Activated CD8-positive, alpha-beta memory T cell treated with anti-CD3 and anti-CD28 coated beads, Interleukin-2, amount 10 ng/mL, durations not matched to agents 7 days and 5 days (primary cell): ENCODE data around the gene PFN3. TPM values are rescaled to one million over a fixed set of nuclear protein-coding genes. Genes with fewer than 3 reads are reported as not detected.
"Not testable (repeated sequence)": the region's sequence is repeated elsewhere in the genome, so short reads cannot be mapped to it uniquely, and the experiment has no call there.

Source experiments
- ATAC-seq: fragments of 150-1000 bp; cut with Tn5 transposase; one replicate; pipeline ENCODE4 v1.10.0; 2021; ENCODE audit warnings: moderate library complexity
- CTCF ChIA-PET: fragments of 350-600 bp; sonication (Branson Sonifier 250); formaldehyde crosslinking; loops from one replicate; lab custom pipeline; 2021; ENCODE audit warnings: antibody characterized with exemption; lab: Charles Lee
- DNase-seq: peaks from one replicate; pipeline ENCODE4 v3.0.0-alpha.2; 2020
- H3K27ac Mint-ChIP-seq: one replicate; pipeline ENCODE4 v1.8.0; 2021; ENCODE audit warnings: mild to moderate bottlenecking, mixed read lengths
- H3K27me3 Mint-ChIP-seq: one replicate; pipeline ENCODE4 v1.8.0; 2021; ENCODE audit warnings: mixed read lengths
- H3K36me3 Mint-ChIP-seq: one replicate; pipeline ENCODE4 v1.8.0; 2021; ENCODE audit warnings: mild to moderate bottlenecking, mixed read lengths
- H3K4me1 Mint-ChIP-seq: one replicate; pipeline ENCODE4 v1.8.0; 2021; ENCODE audit warnings: mixed read lengths
- H3K4me3 Mint-ChIP-seq: one replicate; pipeline ENCODE4 v1.8.0; 2021; ENCODE audit warnings: mild to moderate bottlenecking, moderate library complexity, mixed read lengths
- H3K9me3 Mint-ChIP-seq: one replicate; pipeline ENCODE4 v1.8.0; 2022; ENCODE audit warnings: low read depth, mixed read lengths
- total RNA-seq, 2 experiments: library from RNA; stranded (reverse); gene quantifications; one replicate each; pipeline ENCODE4 v1.2.3, GENCODE V29; 2021

PFN3 gene
- total RNA-seq, 2 experiments from 2014 or later = not detected

DNA sequence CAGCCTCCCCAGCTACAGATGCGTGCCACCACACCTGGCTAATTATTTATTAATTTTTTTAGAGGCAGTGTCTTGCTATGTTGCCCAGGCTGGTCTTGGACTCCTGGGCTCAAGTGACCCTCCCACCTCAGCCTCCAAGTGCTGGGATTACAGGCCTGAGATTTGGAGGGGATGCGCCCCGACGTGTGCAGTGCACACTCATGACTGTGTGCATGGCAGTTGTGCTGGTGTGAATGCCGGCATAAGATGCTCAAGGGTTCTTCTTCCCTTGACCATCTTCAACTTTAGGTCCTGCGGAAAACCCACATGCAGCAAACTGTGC lies 19.7 kb downstream of the PFN3 start:
- ATAC-seq (no peak), DNase-seq (no peak)
- H3K36me3 Mint-ChIP-seq = no peaks in the 10 kb centered on the region
- H3K27ac Mint-ChIP-seq = no peak overlapping the region
- no peaks in the 10 kb centered on the region for H3K9me3 Mint-ChIP-seq
- no peaks in the 10 kb centered on the region for H3K27me3 Mint-ChIP-seq
- H3K4me3 Mint-ChIP-seq = no peak overlapping the region
- CTCF ChIA-PET = interaction anchor here (1.2 to 20.4 kb wide), 5 partner anchors 9 to 75 kb away, joined by 3 to 405 read pairs (median 19); partner anchors contain the start of gene RGS14
- H3K4me1 Mint-ChIP-seq = peaks cover 22% of the 10 kb centered on the region

DNA sequence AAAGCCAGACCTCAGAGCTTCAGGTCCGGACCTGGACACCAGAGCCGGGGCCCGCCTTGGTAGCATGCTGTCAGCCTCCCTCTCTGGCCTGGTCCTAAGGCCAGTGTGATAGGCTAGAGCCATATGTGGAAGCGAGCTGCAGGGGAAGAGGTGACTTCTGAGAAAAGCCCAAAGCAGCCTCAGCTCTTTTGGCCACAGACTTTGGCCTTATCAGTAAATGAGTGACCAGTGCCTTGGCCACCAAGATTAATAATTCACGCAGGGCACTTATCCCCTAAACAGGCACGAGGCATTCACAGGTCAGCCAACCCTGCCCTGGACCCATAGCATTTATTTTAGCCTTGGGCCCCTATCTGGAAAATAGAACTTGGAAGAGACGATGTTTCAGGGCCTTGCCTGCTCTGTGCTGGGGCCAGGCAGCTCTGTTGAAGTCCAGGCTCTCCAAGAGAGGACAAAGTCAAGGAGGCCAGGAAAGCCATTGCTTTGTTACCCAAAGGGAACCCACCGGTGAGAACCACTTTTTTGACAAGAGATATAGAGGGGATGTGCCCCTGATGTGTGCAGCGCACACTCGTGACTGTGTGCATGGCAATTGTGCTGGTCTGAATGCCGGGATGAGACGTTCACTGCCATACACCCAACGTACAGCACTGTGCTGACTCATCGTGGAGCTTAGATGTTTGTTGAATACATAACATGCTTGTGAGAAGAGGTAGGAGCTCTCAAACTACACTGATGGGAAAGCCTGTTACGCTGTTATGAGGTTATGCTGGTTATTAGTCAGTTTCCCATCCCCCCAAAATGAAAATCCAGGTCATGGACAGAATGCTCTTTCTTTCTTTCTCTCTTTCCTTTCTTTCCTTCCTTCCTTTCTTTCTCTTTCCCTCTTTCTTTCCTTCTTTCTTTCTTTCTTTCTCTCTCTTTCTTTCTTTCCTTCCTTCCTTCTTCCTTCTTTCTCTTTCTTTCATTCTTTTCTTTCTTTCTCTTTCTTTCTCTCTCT lies 21.3 kb downstream of the PFN3 start:
- CTCF ChIA-PET = interaction anchor here (0.6 to 20.4 kb wide), 10 partner anchors 10 to 185 kb away, joined by 3 to 405 read pairs (median 5); partner anchors contain the start of genes LMAN2 and RGS14
- Mint-ChIP-seq H3K27ac (peak overlapping the region; percentile 42), H3K27me3 (no peaks in the 10 kb centered on the region), H3K4me3 (no peak overlapping the region), H3K9me3 (no peaks in the 10 kb centered on the region), H3K36me3 (no peaks in the 10 kb centered on the region), H3K4me1 (peaks cover 17% of the 10 kb centered on the region)
- DNase-seq = no peak
- ATAC-seq = peak; percentile 87

DNA sequence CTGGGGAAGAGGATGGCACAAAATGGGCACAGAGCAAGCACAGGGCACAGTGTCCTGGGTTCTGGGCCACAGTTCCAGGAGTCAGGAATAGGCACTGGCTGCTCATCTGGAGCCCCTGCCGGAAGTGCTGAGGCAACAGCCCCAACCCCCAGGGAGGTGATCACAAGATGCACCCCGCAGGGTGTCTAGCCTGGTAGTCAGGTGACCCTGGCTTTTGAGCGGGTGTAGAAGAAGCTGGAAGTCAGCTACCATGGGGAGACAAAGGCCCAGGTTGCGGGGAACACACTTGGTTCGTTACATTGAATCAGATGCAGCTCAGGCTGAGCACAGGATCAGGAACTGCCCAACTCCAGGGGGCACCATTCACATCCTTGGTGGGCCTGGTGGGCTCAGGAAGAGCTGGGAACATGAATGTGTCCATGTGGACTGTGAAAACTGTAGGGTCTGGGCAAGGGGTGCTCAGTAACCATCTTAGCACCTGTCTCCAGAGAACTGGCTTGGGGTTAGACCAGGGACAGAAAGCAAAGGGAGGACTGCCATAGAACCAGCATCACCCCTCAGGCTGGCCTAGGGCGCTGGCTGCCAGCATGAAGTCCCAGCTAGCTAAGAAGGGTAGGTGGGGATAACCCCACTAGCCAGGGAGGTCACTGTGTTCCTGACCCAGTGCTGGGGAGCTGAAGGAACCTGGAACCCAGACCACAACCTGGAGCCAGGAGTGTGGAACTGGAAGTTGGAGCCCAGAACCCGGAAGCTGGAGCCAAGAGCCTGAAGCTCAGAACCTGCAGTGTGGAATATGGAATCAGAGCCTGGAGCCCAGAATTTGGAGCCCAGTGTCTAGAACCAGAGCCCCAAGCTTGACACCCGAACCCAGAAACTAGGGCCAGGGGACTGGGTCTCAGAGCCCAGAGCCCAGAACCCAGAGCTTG lies 22.3 kb downstream of the PFN3 start:
- Mint-ChIP-seq H3K27ac (no peak overlapping the region), H3K27me3 (no peaks in the 10 kb centered on the region), H3K4me1 (peaks cover 26% of the 10 kb centered on the region), H3K36me3 (peaks cover under 1% of the 10 kb centered on the region), H3K9me3 (no peaks in the 10 kb centered on the region), H3K4me3 (no peak overlapping the region)
- CTCF ChIA-PET = interaction anchor here (1.1 to 20.4 kb wide), 9 partner anchors 11 to 123 kb away, joined by 3 to 405 read pairs (median 7); partner anchors contain the start of genes LMAN2 and RGS14
- no peak for DNase-seq
- ATAC-seq = no peak

DNA sequence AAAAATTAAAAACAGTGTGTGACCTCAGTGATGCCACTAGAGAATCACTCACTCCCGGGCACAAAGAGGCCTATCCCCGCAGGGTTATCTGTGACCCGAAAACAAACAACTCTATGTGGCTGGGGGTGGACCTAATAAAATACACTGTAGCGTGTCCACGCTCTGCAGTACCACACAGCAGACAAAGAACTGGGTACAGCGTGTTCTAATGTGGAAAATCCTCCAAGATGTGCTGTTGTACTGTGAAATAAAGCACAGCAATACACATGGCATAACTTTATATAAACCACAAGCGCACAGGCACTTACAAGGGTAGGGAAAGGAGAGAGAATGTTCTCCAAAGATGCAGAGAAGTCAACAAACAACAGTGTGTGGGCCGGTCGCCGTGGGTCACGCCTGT lies 24.4 kb downstream of the PFN3 start:
- Mint-ChIP-seq H3K36me3 (peaks cover 8% of the 10 kb centered on the region), H3K4me1 (peaks cover 44% of the 10 kb centered on the region), H3K9me3 (no peaks in the 10 kb centered on the region), H3K4me3 (no peak overlapping the region), H3K27ac (no peak overlapping the region), H3K27me3 (no peaks in the 10 kb centered on the region)
- CTCF ChIA-PET = interaction anchor here (0.6 to 20.4 kb wide), 6 partner anchors 11 to 97 kb away, joined by 3 to 405 read pairs (median 3); partner anchors contain the start of gene RGS14
- no peak for ATAC-seq
- DNase-seq = no peak

DNA sequence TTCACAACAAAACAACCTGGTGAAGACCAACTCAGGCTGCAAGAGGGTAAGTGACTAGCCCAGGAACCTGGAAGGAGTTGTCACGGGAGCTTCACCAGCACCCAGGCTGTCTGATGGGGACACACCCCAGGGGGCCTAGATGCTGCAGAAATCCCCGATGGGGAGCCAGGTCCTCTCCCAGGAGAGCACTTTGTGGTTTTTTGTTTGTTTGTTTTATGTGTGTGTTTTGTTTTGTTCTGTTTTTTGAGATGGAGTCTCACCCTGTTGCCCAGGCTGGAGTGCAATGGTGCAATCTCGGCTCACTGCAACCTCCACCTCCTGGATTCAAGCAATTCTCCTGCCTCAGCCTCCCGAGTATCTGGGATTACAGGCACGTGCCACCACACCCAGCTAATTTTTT lies 24.9 kb downstream of the PFN3 start:
- CTCF ChIA-PET = interaction anchor here (1.0 to 22.1 kb wide), 5 partner anchors 11 to 126 kb away, joined by 3 to 405 read pairs (median 3); partner anchors contain the start of genes RGS14 and SLC34A1
- DNase-seq = not testable (repeated sequence)
- H3K27ac Mint-ChIP-seq = peak overlapping the region; percentile 11

DNA sequence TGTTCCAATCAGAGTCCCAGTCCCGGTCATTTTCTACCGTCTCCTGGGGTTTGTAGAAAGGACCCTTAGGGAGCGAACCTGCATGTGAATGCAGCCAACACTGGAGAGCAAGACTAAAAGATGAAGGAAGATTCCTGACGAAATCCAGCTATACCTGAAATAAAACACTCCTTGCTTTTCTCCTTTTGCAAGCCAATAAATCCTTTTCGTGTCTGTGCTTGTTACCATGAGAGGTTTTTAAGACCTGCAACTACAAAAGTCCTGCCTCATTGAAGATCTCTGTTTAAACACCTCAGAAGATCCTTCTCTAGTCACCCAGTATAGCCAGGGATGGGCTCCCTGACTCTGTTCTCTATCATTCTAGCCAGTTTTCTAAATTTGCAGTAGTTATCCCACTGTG lies 26.2 kb downstream of the PFN3 start:
- Mint-ChIP-seq H3K4me3 (no peak overlapping the region), H3K27ac (peak overlapping the region; percentile 34), H3K4me1 (peaks cover 44% of the 10 kb centered on the region), H3K27me3 (no peaks in the 10 kb centered on the region), H3K36me3 (peaks cover 13% of the 10 kb centered on the region), H3K9me3 (no peaks in the 10 kb centered on the region)
- CTCF ChIA-PET = interaction anchor here (0.6 to 22.1 kb wide), 6 partner anchors 10 to 328 kb away, joined by 3 to 405 read pairs (median 28); partner anchors contain the start of genes RGS14 and SLC34A1
- ATAC-seq = no peak
- no peak for DNase-seq

More for the DNA sequence above, 24.9 kb downstream of the PFN3 start:
- not testable (repeated sequence) for H3K27me3 Mint-ChIP-seq, ATAC-seq, H3K9me3 Mint-ChIP-seq, H3K4me3 Mint-ChIP-seq, H3K36me3 Mint-ChIP-seq
- H3K4me1 Mint-ChIP-seq = peaks cover 43% of the 10 kb centered on the region

DNA sequence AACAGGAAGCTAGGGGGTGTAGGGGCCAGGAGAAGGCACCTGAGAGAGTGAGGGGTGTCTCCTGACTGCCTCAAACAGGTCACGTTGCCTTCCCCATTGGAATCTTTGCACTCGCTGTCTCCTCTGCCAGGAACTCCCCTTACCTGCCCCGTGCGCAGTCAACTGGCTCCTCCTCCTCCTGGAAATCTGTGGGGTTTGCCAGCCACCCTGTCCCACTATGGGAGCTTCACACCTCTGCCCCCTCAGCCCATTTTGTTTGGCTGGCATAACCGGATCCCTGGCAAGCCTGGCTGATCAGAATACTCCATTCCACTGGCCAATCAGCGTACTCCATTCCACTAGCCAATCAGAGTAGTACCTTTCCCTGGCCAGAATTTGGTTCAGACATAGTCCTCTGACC lies 26.7 kb downstream of the PFN3 start:
- H3K4me1 Mint-ChIP-seq = peaks cover 44% of the 10 kb centered on the region
- CTCF ChIA-PET = interaction anchor here (1.2 to 22.1 kb wide), 5 partner anchors 9 to 82 kb away, joined by 3 to 405 read pairs (median 57); partner anchors contain the start of genes MXD3, RGS14 and SLC34A1

DNA sequence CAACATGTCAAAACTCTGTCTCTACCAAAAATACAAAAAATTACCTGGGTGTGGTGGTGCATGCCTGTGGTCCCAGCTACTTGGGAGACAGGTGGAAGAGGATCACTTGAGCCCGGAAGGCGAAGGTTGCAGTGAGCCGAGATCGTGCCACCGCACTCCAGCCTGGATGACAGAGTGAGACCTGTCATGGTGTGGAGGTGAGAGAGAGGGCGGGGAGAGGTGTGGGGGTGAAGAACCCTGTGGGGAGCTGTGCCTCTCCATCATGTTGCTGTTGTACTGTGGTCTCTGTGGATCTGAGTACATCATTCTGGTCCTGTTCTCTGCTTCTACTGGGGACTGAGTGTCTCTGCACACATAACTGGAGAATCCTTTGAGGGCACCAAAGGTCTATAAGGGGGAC lies 27.6 kb downstream of the PFN3 start:
- CTCF ChIA-PET = interaction anchor here (1.2 to 22.1 kb wide), 10 partner anchors 8 to 120 kb away, joined by 3 to 405 read pairs (median 33); partner anchors contain the start of genes MXD3, PFN3, RGS14 and SLC34A1
- Mint-ChIP-seq H3K9me3 (no peaks in the 10 kb centered on the region), H3K4me1 (peaks cover 48% of the 10 kb centered on the region), H3K4me3 (peak overlapping the region; percentile 33), H3K27me3 (no peaks in the 10 kb centered on the region), H3K27ac (peak overlapping the region; percentile 87), H3K36me3 (peaks cover 26% of the 10 kb centered on the region)
- DNase-seq = no peak
- no peak for ATAC-seq

More for the DNA sequence above, 26.7 kb downstream of the PFN3 start:
- Mint-ChIP-seq H3K9me3 (no peaks in the 10 kb centered on the region), H3K36me3 (peaks cover 17% of the 10 kb centered on the region), H3K27ac (no peak overlapping the region), H3K4me3 (no peak overlapping the region), H3K27me3 (no peaks in the 10 kb centered on the region)
- ATAC-seq = no peak
- no peak for DNase-seq

DNA sequence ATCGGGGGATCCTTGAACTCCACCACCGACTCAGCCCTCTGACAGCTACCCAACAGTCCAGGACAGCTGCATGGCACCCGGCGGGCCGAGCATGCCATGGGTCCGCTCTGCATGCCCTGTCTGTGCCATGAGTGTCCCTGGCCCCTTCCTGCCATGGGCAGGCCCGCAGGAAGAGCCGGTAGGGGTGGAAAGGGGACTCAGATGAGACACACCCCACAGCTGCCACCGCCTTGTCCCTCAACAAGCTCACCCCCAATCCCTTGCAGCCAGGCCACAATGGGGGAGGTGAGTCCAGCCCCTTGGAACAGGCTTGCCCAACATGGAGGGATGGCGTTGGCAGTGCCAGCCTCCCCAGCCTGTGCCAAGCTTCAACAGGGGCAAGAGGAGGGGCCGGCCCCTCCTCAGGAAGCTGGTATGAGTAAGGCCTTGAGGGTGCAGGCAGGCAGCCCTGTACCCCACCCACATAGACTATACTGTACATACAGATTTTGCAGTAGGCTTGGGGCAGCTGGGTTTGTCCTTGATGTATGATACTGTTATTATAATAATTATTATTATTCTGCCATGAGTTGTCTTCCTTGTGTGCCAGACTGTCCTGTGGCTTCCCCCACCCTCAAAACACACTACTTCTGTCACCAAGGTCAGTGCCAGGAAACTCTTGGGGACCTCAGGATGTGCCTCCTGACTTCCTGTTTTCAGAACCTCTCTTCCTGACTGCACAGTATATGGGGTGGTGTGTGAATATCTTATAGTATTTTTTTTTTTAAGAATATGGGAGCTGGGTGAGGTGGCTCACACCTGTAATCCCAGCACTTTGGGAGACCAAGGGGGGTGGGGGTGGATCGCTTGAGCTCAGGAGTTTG lies 28.2 kb downstream of the PFN3 start:
- CTCF ChIA-PET = interaction anchor here (0.6 to 22.1 kb wide), 14 partner anchors 9 to 121 kb away, joined by 3 to 405 read pairs (median 6); partner anchors contain the start of genes LMAN2, MXD3, PFN3 and RGS14
- ATAC-seq (peak; percentile 38), DNase-seq (peak; percentile 56)
- Mint-ChIP-seq H3K27me3 (no peaks in the 10 kb centered on the region), H3K4me3 (peak overlapping the region; percentile 33), H3K36me3 (peaks cover 26% of the 10 kb centered on the region), H3K4me1 (peaks cover 48% of the 10 kb centered on the region), H3K27ac (peak overlapping the region; percentile 87), H3K9me3 (no peaks in the 10 kb centered on the region)

DNA sequence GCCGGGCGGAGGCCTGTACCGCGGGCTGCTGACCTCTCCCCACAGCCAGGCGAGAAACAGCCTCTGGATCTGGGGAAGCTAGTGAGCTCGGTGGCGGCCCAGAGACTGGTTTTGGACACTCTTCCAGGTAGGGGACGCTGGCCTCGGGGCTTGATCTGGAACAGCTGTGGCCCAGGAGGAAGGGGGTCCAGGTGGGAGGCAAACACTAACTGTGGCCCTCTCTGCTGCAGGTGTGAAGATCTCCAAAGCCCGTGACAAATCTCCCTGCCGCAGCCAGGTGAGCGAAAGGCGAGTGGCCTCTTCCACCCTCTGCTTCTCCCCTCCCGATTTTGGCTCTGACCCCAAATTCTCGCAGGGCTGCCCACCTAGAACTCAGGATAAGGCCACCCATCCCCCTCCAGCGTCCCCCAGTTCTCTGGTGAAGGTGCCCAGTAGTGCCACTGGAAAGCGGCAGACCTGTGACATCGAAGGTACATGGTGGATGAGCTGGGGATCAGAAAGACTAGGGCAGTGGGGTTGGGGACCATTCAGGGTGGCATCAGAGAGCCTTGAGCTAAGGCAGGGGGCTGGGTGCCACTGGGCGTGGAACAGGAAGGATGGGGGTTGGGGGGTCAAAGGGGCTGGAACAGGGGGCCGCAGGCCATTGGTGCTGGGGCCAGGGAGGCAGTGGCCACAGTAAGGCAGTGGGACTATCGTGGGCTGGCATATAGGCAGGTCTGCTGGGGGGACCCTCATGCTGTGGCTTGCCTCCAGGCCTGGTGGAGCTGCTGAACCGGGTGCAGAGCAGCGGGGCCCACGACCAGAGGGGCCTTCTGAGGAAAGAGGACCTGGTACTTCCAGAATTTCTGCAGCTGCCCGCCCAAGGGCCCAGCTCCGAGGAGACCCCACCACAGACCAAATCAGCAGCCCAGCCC lies 29.1 kb downstream of the PFN3 start:
- ATAC-seq (no peak), DNase-seq (no peak)
- Mint-ChIP-seq H3K4me3 (peak overlapping the region; percentile 57), H3K27me3 (no peaks in the 10 kb centered on the region), H3K36me3 (peaks cover 30% of the 10 kb centered on the region), H3K9me3 (no peaks in the 10 kb centered on the region), H3K27ac (peak overlapping the region; percentile 87), H3K4me1 (peaks cover 50% of the 10 kb centered on the region)
- CTCF ChIA-PET = interaction anchor here (0.6 to 22.1 kb wide), 17 partner anchors 12 to 125 kb away, joined by 3 to 405 read pairs (median 7); partner anchors contain the start of genes LMAN2, MXD3, PFN3 and RGS14
